Left ventricle myocardium inferior (tissue), 1 donor: Measurements from ENCODE around the gene ANKRD6. TPM values are rescaled to one million over a fixed set of nuclear protein-coding genes. Genes with fewer than 3 reads are reported as not detected.
"Not testable (repeated sequence)": the region's sequence is repeated elsewhere in the genome, so short reads cannot be mapped to it uniquely, and the experiment has no call there.

Experiments
- DNase-seq: peaks from one replicate; pipeline ENCODE4 v3.0.0-alpha.2; 2020
- H3K27ac ChIP-seq: fragments of 200-600 bp; replicated peaks from 2 replicates; pipeline ENCODE4 v1.8.0; 2021
- H3K27me3 ChIP-seq: fragments of 200-600 bp; 2 replicates; pipeline ENCODE4 v1.8.0; 2021; ENCODE audit warnings: low read depth
- H3K36me3 ChIP-seq: fragments of 200-600 bp; 2 replicates; pipeline ENCODE4 v1.8.0; 2021
- H3K4me1 ChIP-seq: fragments of 200-600 bp; 2 replicates; pipeline ENCODE4 v1.8.0; 2021
- H3K4me3 ChIP-seq: fragments of 200-600 bp; 2 replicates; pipeline ENCODE4 v1.8.0; 2021; ENCODE audit warnings: mild to moderate bottlenecking, moderate library complexity
- H3K9me3 ChIP-seq: fragments of 200-600 bp; replicated peaks from 2 replicates; pipeline ENCODE4 v1.8.0; 2021
- intact Hi-C: fragments of 100-400 bp; cut with micrococcal nuclease; formaldehyde crosslinking; loops from one replicate; pipeline ENCODE4 v1.11.0; 2022
- total RNA-seq: library from RNA; stranded (reverse); fragmentation: NEBNext Ultra II Directional; extraction: Animal tissue kit (Norgen Biotek cat#: 25700); gene quantifications from one replicate; pipeline ENCODE4 v1.2.1, GENCODE V29; 2021
- TF ChIP-seq, protein P1 (sequence below): fragments of 200-600 bp; IDR thresholded peaks from 2 replicates; pipeline ENCODE4 v1.8.0; 2021; ENCODE audit warnings: antibody characterized with exemption, mild to moderate bottlenecking, borderline replicate concordance
- donor health status: DM: no; HTN: yes; CAD: no; lungs with severe emphysema.

The ANKRD6 gene
- total RNA-seq, 1 donor from 2014 or later, result 11.1 TPM

DNA sequence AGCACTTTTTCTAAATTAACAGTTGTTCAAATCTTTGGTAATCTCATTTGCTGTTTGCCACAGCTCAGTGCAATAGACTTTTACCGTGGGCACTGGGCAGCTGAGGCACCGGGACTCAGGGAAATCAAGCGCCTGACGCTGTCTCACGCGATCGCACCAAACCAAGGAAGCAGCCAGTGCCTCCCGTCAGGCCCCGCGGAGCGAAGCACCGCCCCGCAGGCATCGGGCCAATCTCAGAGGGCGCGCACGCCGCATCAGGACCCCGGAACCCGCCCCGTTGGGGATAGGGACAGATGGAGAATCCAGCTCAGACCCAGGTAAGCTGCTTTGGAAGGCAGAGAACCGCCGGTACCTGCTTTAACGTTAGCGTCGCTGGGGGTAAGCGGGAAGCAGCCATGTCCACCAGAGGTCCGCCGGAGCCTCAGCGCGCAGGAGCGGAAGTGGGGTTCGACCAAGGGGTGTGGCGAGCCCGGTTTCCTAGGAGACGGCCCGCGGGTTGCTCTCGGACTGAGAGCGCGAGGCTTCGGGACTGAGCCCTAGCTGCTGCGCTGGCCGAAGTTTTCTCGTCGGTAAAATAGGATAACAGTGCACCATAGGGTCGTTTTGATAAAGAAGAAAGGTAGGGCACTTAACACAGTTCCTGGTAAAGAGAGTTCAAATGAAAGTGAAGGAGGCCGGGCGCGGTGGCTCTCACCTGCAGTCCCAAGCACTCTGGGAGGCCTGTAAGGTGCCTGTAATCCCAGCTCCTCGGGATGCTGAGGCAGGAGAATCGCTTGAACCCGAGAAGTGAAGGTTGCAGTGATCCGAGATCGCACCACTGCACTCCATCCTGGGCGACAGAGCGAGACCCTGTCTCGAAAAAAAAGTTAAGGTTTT, 205.6 kb downstream of the ANKRD6 start, which contains the start of gene LYRM2:
LYRM2 (minus strand) TSS at position 428 of the 876 bp plus-strand sequence; CDS start at position 397, 31 bp downstream.
- Histone ChIP-seq H3K4me3 (peak within 1 kb of the TSS; percentile 80), H3K27ac (peak within 1 kb of the TSS; percentile 96), H3K9me3 (no peaks in the 10 kb centered on the region), H3K27me3 (no peaks in the 10 kb centered on the region), H3K36me3 (peaks cover 35% of the 10 kb centered on the region), H3K4me1 (peaks cover 28% of the 10 kb centered on the region)
- TF ChIP-seq, protein P1, sequence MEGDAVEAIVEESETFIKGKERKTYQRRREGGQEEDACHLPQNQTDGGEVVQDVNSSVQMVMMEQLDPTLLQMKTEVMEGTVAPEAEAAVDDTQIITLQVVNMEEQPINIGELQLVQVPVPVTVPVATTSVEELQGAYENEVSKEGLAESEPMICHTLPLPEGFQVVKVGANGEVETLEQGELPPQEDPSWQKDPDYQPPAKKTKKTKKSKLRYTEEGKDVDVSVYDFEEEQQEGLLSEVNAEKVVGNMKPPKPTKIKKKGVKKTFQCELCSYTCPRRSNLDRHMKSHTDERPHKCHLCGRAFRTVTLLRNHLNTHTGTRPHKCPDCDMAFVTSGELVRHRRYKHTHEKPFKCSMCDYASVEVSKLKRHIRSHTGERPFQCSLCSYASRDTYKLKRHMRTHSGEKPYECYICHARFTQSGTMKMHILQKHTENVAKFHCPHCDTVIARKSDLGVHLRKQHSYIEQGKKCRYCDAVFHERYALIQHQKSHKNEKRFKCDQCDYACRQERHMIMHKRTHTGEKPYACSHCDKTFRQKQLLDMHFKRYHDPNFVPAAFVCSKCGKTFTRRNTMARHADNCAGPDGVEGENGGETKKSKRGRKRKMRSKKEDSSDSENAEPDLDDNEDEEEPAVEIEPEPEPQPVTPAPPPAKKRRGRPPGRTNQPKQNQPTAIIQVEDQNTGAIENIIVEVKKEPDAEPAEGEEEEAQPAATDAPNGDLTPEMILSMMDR, result peak; percentile 45
- DNase-seq, result peak; percentile 95
- intact Hi-C loops, result no loop called here

DNA sequence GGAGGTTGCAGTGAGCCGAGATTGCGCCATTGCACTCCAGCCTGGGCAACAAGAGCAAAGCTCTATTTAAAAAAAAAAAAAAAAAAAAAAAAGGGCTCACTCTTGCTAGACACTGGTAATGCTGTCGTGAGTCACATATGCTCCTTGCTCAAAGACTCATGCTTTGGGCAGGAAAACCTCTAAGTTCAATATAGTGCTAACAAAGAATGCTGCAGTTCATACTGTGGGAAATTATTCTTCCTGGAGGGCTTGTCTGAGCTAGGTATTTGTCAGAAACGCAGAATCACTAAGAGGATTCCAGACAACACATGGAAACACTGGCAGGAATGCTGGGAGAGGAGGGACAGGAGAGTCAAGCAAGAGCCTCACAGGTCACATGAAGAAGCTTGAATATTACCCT, 207.9 kb downstream of the ANKRD6 start:
- Histone ChIP-seq H3K27ac (no peak overlapping the region), H3K27me3 (no peaks in the 10 kb centered on the region), H3K9me3 (no peaks in the 10 kb centered on the region), H3K4me3 (no peak overlapping the region), H3K36me3 (peaks cover 44% of the 10 kb centered on the region), H3K4me1 (peaks cover 37% of the 10 kb centered on the region)
- no peak for DNase-seq
- intact Hi-C loops, result no loop called here
- TF ChIP-seq, protein P1, result no peak

DNA sequence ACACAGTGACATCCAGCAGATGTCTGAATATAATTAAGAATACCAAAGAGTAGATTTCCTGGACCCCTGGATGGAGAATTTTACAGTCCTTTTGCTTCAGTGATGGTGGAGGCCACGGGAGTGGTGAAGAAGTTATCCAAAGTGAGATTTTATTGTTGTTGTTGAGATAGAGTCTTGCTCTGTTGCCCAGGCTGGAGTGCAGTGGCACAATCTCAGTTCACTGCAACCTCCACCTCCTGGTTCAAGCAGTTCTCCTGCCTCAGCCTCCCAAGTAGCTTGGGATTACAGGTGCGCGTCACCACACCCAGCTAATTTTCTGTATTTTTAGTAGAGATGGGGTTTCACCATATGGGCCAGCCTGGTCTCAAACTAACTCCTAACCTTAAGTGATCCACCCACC, 208.6 kb downstream of the ANKRD6 start:
- peaks cover 37% of the 10 kb centered on the region for H3K4me1 ChIP-seq
- peaks cover 44% of the 10 kb centered on the region for H3K36me3 ChIP-seq
- H3K27ac ChIP-seq, H3K27me3 ChIP-seq, H3K4me3 ChIP-seq, intact Hi-C loops, H3K9me3 ChIP-seq, DNase-seq: not testable (repeated sequence)

DNA sequence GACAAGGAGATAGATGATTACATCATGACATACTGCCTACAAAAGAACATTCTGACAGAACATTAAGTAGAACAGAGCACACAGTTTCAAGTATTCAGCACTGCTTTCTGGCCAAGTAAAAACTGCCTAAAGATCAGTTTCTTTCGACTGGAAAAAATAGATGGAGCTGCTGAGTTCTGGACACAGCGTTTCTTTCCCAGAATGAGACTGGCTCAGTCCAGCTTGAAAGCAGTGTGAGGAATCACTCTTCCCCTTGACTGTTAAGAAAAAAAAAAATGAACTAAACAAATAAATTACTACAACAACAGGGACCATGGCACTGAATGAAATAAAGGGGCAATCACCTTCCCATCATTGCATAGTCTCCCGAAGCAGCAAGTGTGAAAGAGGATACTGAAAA, 210.0 kb downstream of the ANKRD6 start:
- TF ChIP-seq, protein P1, result no peak
- Histone ChIP-seq H3K27me3 (no peaks in the 10 kb centered on the region), H3K27ac (peak overlapping the region; percentile 47), H3K9me3 (no peaks in the 10 kb centered on the region), H3K36me3 (peaks cover 53% of the 10 kb centered on the region), H3K4me3 (no peak overlapping the region), H3K4me1 (peaks cover 30% of the 10 kb centered on the region)
- DNase-seq, result no peak
- intact Hi-C loops, result no loop called here

DNA sequence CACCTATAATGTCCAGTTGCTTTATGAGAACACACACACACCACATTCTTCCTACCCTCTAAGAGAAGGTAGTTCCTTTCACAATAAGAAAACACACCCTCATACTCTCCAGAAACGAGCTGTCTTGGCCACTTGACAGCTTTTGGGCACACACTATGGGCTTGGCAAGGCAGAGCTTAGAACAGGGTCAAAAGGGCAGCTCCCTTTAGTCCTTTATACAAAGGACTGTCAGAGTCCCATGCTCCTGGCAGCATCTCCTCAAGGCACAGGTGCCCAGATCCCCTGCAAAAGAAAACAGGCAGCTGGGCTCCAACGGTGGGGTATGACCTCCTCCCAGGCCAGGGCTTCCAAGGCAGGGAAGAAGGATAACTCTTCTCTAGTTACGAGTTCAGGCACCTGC, 210.5 kb downstream of the ANKRD6 start:
- TF ChIP-seq, protein P1, result no peak
- Histone ChIP-seq H3K27ac (peak overlapping the region; percentile 47), H3K4me3 (no peak overlapping the region), H3K4me1 (peaks cover 26% of the 10 kb centered on the region), H3K27me3 (no peaks in the 10 kb centered on the region), H3K36me3 (peaks cover 57% of the 10 kb centered on the region), H3K9me3 (no peaks in the 10 kb centered on the region)
- DNase-seq, result no peak
- intact Hi-C loops, result no loop called here

DNA sequence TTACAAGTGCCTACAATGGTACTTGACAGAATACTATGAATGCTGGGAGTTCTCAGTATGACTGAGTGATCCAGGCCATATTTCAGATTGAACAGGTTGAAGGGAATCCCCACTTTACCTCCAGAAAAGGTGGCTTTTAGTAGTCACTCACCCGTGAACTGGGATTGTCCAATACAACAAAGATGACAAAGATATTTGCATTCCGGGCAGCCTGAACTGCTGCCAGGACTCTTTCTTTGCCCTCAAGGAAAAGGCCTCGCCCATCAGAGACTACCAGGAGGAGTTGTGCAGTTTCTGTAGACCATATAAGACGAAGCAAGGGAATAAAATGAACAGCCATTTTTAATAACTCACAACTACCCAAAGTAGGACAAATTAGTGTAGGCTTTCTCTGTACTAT, 211.9 kb downstream of the ANKRD6 start:
- TF ChIP-seq, protein P1, result no peak
- Histone ChIP-seq H3K36me3 (peaks cover 72% of the 10 kb centered on the region), H3K4me3 (no peak overlapping the region), H3K27me3 (no peaks in the 10 kb centered on the region), H3K4me1 (peaks cover 12% of the 10 kb centered on the region), H3K9me3 (no peaks in the 10 kb centered on the region), H3K27ac (no peak overlapping the region)
- intact Hi-C loops, result no loop called here
- DNase-seq, result no peak
